A549 (cell line): ENCODE measurements around the gene TCF25. TPM values are rescaled to one million over a fixed set of nuclear protein-coding genes. Genes with fewer than 3 reads are reported as not detected.

ENCODE experiments used
- ATAC-seq, 2 experiments: fragments of 200-7000 bp in 1 of 2; fragments of >200 bp in 1 of 2; cut with Nextera tagmentation in 1 of 2; cut with Tn5 transposase in 1 of 2; 3 replicates each; pipeline versions ENCODE4 v1.8.0 to v1.9.1; 2018 to 2020; ENCODE audit warnings: mild to moderate bottlenecking in 1 of 2, moderate library complexity in 1 of 2
- CTCF ChIA-PET: fragments of 300-600 bp; sonication (Branson Sonifier 250); formaldehyde crosslinking; extraction: SDS; loops from one replicate; lab custom pipeline; 2021; ENCODE audit warnings: antibody characterized with exemption, inconsistent platforms; lab: Yijun Ruan, JAX
- POLR2A ChIA-PET: fragments of 350-600 bp; formaldehyde crosslinking; extraction: SDS; loops from one replicate; lab custom pipeline; 2021; ENCODE audit warnings: antibody characterized with exemption, inconsistent platforms; lab: Yijun Ruan, JAX
- DNase-seq, 2 experiments: peaks; one replicate each; pipeline versions ENCODE4 v3.0.0 to v3.0.0-alpha.2; 2011 to 2016; ENCODE audit warnings: low read depth in 1 of 2, low spot score in 1 of 2
- FAIRE-seq: peaks from 2 replicates; lab custom pipeline; 2011; peaks lifted over from hg19 to GRCh38; lab: Jason Lieb, UNC
- H3K27ac ChIP-seq, 2 experiments: fragments of >200 bp; sonication (Bioruptor Twin); formaldehyde crosslinking; 3 replicates each; pipeline ENCODE4 v1.5.1; 2016 to 2017
- H3K4me1 ChIP-seq: fragments of >200 bp; sonication (Bioruptor Twin); formaldehyde crosslinking; 3 replicates; pipeline ENCODE4 v1.6.1; 2016
- H3K4me2 ChIP-seq: fragments of >200 bp; sonication (Bioruptor Twin); formaldehyde crosslinking; 3 replicates; pipeline ENCODE4 v1.6.1; 2016
- H3K4me3 ChIP-seq: fragments of >200 bp; sonication (Bioruptor Twin); formaldehyde crosslinking; 3 replicates; pipeline ENCODE4 v1.5.1; 2016
- H3K9me3 ChIP-seq: fragments of >200 bp; sonication (Bioruptor Twin); formaldehyde crosslinking; 3 replicates; pipeline ENCODE4 v1.6.1; 2016
- CBX2 ChIP-seq: fragments of 200-600 bp; sonication (generic); IDR thresholded peaks from 2 replicates; pipeline ENCODE4 v1.6.1; 2016; ENCODE audit warnings: low read depth, mild to moderate bottlenecking, borderline replicate concordance
- CBX8 ChIP-seq: fragments of 200-600 bp; sonication (generic); IDR thresholded peaks from 2 replicates; pipeline ENCODE4 v1.6.1; 2016
- CEBPB ChIP-seq, 2 experiments: fragments of >200 bp in 1 of 2; sonication (Bioruptor Twin) in 1 of 2; formaldehyde crosslinking in 1 of 2; IDR thresholded peaks; 2 replicates each; pipeline ENCODE4 v1.6.1; 2012 to 2016
- EHMT2 ChIP-seq: fragments of 200-600 bp; sonication (generic); IDR thresholded peaks from 2 replicates; pipeline ENCODE4 v1.6.1; 2016; ENCODE audit warnings: antibody characterized with exemption, low read depth, mild to moderate bottlenecking, moderate library complexity
- EP300 ChIP-seq, 2 experiments: fragments of >200 bp; sonication (Bioruptor Twin); formaldehyde crosslinking; IDR thresholded peaks; 2 replicates in 1 of 2; 3 replicates in 1 of 2; pipeline ENCODE4 v1.6.1; 2016 to 2017
- ESRRA ChIP-seq: fragments of 150-350 bp; IDR thresholded peaks from 2 replicates; pipeline ENCODE4 v1.6.1; 2014; ENCODE audit warnings: mild to moderate bottlenecking, low read length, borderline replicate concordance
- FOSB ChIP-seq: fragments of 250-450 bp; sonication (Bioruptor Pico); IDR thresholded peaks from 2 replicates; pipeline ENCODE4 v1.5.0; 2020; ENCODE audit warnings: mild to moderate bottlenecking, moderate library complexity
- HDAC2 ChIP-seq: fragments of 200-600 bp; sonication (generic); IDR thresholded peaks from 2 replicates; pipeline ENCODE4 v1.6.1; 2016
- HOXB13 ChIP-seq: fragments of 250-450 bp; sonication (Bioruptor Pico); IDR thresholded peaks from 2 replicates; pipeline ENCODE4 v1.5.0; 2020; ENCODE audit warnings: low read depth, mild to moderate bottlenecking, moderate library complexity
- JUNB ChIP-seq: fragments of >200 bp; sonication (Bioruptor Twin); formaldehyde crosslinking; IDR thresholded peaks from 2 replicates; pipeline ENCODE4 v1.6.1; 2016
- MAX ChIP-seq: IDR thresholded peaks from 2 replicates; pipeline ENCODE4 v1.6.1; 2012
- NR3C1 ChIP-seq: fragments of >200 bp; sonication (Bioruptor Twin); formaldehyde crosslinking; IDR thresholded peaks from 3 replicates; pipeline ENCODE4 v1.6.1; 2017
- POLR2AphosphoS2 ChIP-seq: conservative IDR thresholded peaks from 2 replicates; pipeline ENCODE4 v1.6.1; 2012; ENCODE audit warnings: low read length, improper control_type of control experiment, inconsistent platforms
- RAD21 ChIP-seq, 2 experiments: fragments of >200 bp in 1 of 2; sonication (Bioruptor Twin) in 1 of 2; formaldehyde crosslinking in 1 of 2; IDR thresholded peaks in 1 of 2; conservative IDR thresholded peaks in 1 of 2; 2 replicates in 1 of 2; 3 replicates in 1 of 2; pipeline ENCODE4 v1.6.1; 2012 to 2018; ENCODE audit warnings: inconsistent platforms in 1 of 2
- REST ChIP-seq: fragments of 200-600 bp; sonication (generic); IDR thresholded peaks from 2 replicates; pipeline ENCODE4 v1.6.1; 2016; ENCODE audit warnings: antibody characterized with exemption, mild to moderate bottlenecking, moderate library complexity
- RNF2 ChIP-seq: fragments of 200-600 bp; sonication (generic); IDR thresholded peaks from 2 replicates; pipeline ENCODE4 v1.6.1; 2016; ENCODE audit warnings: low read depth, mild to moderate bottlenecking, antibody characterized with exemption, moderate library complexity, borderline replicate concordance
- SREBF2 ChIP-seq: fragments of 450-650 bp; IDR thresholded peaks from 2 replicates; pipeline ENCODE4 v1.6.1; 2014; ENCODE audit warnings: mild to moderate bottlenecking, moderate library complexity
- TFCP2L1 ChIP-seq: fragments of 250-450 bp; sonication (Bioruptor Pico); IDR thresholded peaks from 2 replicates; pipeline ENCODE4 v1.5.0; 2021; ENCODE audit warnings: mild to moderate bottlenecking
- ZFP36 ChIP-seq: fragments of 450-650 bp; IDR thresholded peaks from 2 replicates; pipeline ENCODE4 v1.6.1; 2014; ENCODE audit warnings: borderline replicate concordance; ENCODE audit not compliant: partially characterized antibody
- ZSCAN20 ChIP-seq: fragments of 250-450 bp; sonication (Bioruptor Pico); IDR thresholded peaks from 2 replicates; pipeline ENCODE4 v1.8.0; 2022; ENCODE audit warnings: mild to moderate bottlenecking, moderate library complexity
- WGBS: methylation state at CpG from one replicate; pipeline ENCODE4 v1.1.6; 2017; ENCODE audit errors: missing lambda C conversion rate; 5-methylcytosine and 5-hydroxymethylcytosine counted together
- polyA plus RNA-seq, 4 experiments: library from polyadenylated mRNA; depleted of rRNA in 3 of 4; stranded (reverse); fragments of >200 nt; fragmentation: RNase III in 1 of 4; extraction: RNeasy Plus Mini Kit Qiagen cat#74134 plus additional on column Dnase treatment in 1 of 4; gene quantifications; 2 replicates in 3 of 4; 3 replicates in 1 of 4; pipeline ENCODE4 v1.2.3, GENCODE V29; 2011 to 2017
- TF ChIP-seq, protein P1 (sequence below): fragments of >200 bp; sonication (Bioruptor Twin); formaldehyde crosslinking; IDR thresholded peaks from 2 replicates; pipeline ENCODE4 v1.6.1; 2016
- TF ChIP-seq, protein P2 (sequence below): fragments of 450-650 bp; IDR thresholded peaks from 2 replicates; pipeline ENCODE4 v1.6.1; 2014; ENCODE audit warnings: antibody characterized with exemption
- TF ChIP-seq, protein P3 (sequence below): IDR thresholded peaks from 2 replicates; pipeline ENCODE4 v1.6.1; 2012

The TCF25 gene
- polyA plus RNA-seq, 2 of the 4 experiments (the other 2 are of a cell fraction), result 125 TPM

GRCh38 chr16:89936508-89936907 is 63.1 kb downstream of the TCF25 start:
- H3K27ac ChIP-seq, result no peak overlapping the region
- POLR2A ChIA-PET, result interaction anchor here (1.4 kb wide), 1 partner anchor 14 kb away, joined by 8 read pairs; no protein-coding TSS in a partner anchor
- no peak for TF ChIP-seq SREBF2
- TF ChIP-seq, protein P1, sequence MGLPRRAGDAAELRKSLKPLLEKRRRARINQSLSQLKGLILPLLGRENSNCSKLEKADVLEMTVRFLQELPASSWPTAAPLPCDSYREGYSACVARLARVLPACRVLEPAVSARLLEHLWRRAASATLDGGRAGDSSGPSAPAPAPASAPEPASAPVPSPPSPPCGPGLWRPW, result no peak
- no peak for TF ChIP-seq FOSB (CRISPR knock-in tag)
- no peak for TF ChIP-seq HOXB13 (CRISPR knock-in tag)
- no peak for TF ChIP-seq ESRRA
- no peak for TF ChIP-seq TFCP2L1
- TF ChIP-seq CEBPB (IDR thresholded peaks at IDR 0.05), result no peak
- TF ChIP-seq MAX, result no peak
- TF ChIP-seq POLR2AphosphoS2, result no peak
- no peak for TF ChIP-seq EP300 (IDR thresholded peaks at IDR 0.05)
- TF ChIP-seq RNF2, result no peak
- no peak for TF ChIP-seq ZSCAN20 (CRISPR knock-in tag)
- TF ChIP-seq, all 56 proteins: peak for 0
- H3K4me3 ChIP-seq, result no peak overlapping the region
- FAIRE-seq (no peak), DNase-seq (no peak), ATAC-seq (peak; percentile 14 to 20; a peak in 4 of 6 replicates)
- no peaks in the 10 kb centered on the region for H3K4me1 ChIP-seq
- no peak overlapping the region for H3K4me2 ChIP-seq
- no peaks in the 10 kb centered on the region for H3K9me3 ChIP-seq
- WGBS, result 94% methylated on average over 12 of the region's 14 CpGs
- CTCF ChIA-PET, result no interaction called here

DNA sequence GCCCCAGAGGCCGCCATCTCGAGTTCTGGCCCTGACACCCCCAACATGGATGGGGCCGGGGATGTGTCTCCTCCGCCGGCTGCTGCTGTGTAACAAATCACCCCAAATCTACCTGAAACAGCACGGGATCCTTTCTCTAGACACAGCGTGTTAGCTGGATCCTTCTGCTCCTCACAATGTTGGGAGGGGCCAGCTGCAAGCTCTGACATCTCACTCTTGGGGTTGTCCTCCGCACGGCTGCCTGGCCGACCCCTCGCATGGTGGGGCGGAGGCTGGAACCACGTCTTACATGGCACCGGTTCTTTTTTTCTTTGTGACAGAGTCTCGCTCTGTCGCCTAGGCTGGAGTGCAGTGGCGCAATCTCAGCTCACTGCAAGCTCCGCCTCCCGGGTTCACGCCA is 63.6 kb downstream of the TCF25 start:
- no peaks in the 10 kb centered on the region for H3K4me1 ChIP-seq
- ATAC-seq (peak; percentile 11 to 30; a peak in 4 of 6 replicates), FAIRE-seq (no peak), DNase-seq (no peak)
- no peaks in the 10 kb centered on the region for H3K9me3 ChIP-seq
- no peak overlapping the region for H3K4me2 ChIP-seq
- no peak overlapping the region for H3K4me3 ChIP-seq
- no peak overlapping the region for H3K27ac ChIP-seq
- ChIA-PET POLR2A (no interaction called here), CTCF (no interaction called here)
- TF ChIP-seq HOXB13 (CRISPR knock-in tag) (no peak), NR3C1 (no peak)
- 93% methylated on average over 20 of the region's 20 CpGs for WGBS

- H3K4me1 ChIP-seq, result no peaks in the 10 kb centered on the region
- DNase-seq (no peak), FAIRE-seq (no peak), ATAC-seq (peak; percentile 26 to 36; a peak in 3 of 6 replicates)
- H3K9me3 ChIP-seq, result no peaks in the 10 kb centered on the region
- no peak overlapping the region for H3K4me3 ChIP-seq
- ChIA-PET CTCF (interaction anchor here (1.1 to 2.0 kb wide), 3 partner anchors 16 to 78 kb away, joined by 3 to 9 read pairs (median 4); no protein-coding TSS in a partner anchor), POLR2A (interaction anchor here (0.7 kb wide), 1 partner anchor 15 kb away, joined by 4 read pairs; the partner anchor contains the start of gene TUBB3)
- H3K4me2 ChIP-seq, result no peak overlapping the region
- no peak overlapping the region for H3K27ac ChIP-seq
- 79% methylated on average over 21 of the region's 21 CpGs for WGBS
- TF ChIP-seq HDAC2 (no peak), REST (no peak), RAD21 (conservative IDR thresholded peaks at IDR 0.05 in 1 of 2, IDR thresholded peaks at IDR 0.05 in 1 of 2) (no peak), POLR2AphosphoS2 (no peak), ZFP36 (no peak), HOXB13 (CRISPR knock-in tag) (no peak), EHMT2 (no peak), CBX8 (no peak), CBX2 (no peak), JUNB (no peak)
- TF ChIP-seq, protein P2, sequence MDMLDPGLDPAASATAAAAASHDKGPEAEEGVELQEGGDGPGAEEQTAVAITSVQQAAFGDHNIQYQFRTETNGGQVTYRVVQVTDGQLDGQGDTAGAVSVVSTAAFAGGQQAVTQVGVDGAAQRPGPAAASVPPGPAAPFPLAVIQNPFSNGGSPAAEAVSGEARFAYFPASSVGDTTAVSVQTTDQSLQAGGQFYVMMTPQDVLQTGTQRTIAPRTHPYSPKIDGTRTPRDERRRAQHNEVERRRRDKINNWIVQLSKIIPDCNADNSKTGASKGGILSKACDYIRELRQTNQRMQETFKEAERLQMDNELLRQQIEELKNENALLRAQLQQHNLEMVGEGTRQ, result no peak
- TF ChIP-seq, protein P1, result no peak
- TF ChIP-seq, protein P3, sequence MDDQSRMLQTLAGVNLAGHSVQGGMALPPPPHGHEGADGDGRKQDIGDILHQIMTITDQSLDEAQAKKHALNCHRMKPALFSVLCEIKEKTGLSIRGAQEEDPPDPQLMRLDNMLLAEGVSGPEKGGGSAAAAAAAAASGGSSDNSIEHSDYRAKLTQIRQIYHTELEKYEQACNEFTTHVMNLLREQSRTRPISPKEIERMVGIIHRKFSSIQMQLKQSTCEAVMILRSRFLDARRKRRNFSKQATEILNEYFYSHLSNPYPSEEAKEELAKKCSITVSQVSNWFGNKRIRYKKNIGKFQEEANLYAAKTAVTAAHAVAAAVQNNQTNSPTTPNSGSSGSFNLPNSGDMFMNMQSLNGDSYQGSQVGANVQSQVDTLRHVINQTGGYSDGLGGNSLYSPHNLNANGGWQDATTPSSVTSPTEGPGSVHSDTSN, result no peak
Observed at GRCh38 chr16:89938175-89938885, 64.9 kb downstream of the TCF25 start.
